Measurements from ENCODE around the gene SFXN5.
"Not testable (repeated sequence)": the region's sequence is repeated elsewhere in the genome, so short reads cannot be mapped to it uniquely, and the experiment has no call there.

Gene SFXN5

GRCh38 chr2:73069041-73069854 lies 2.3 kb downstream of the SFXN5 start:
- intact Hi-C loops (cut with DNase I), result no loop called here

GRCh38 chr2:73068147-73068546 lies 3.4 kb downstream of the SFXN5 start:
- DNase-seq, result no peak
- intact Hi-C loops (cut with DNase I), result no loop called here

More at GRCh38 chr2:73069041-73069854, 2.3 kb downstream of the SFXN5 start:
- DNase-seq, result peak in 2 of 42 donors; percentile 43 to 47

GRCh38 chr2:73067043-73067442 lies 4.5 kb downstream of the SFXN5 start:
- intact Hi-C loops (cut with DNase I), result no loop called here
- no peak for DNase-seq

GRCh38 chr2:73065070-73065469 lies 6.4 kb downstream of the SFXN5 start:
- DNase-seq; intact Hi-C loops (cut with DNase I): not testable (repeated sequence)

- DNase-seq, result peak in 18 of 42 donors; percentile 19 to 88 (median 56)
- intact Hi-C loops (cut with DNase I), result no loop called here
These were observed 7.3 kb downstream of the SFXN5 start for GRCh38 chr2:73063909-73064875.

- no peak for DNase-seq
- intact Hi-C loops (cut with DNase I), result no loop called here
These were observed 8.0 kb downstream of the SFXN5 start for GRCh38 chr2:73063472-73063871.

- intact Hi-C loops (cut with DNase I), result no loop called here
- peak in 39 of 42 donors; percentile 20 to 89 (median 67) for DNase-seq
These were observed 12.4 kb downstream of the SFXN5 start for GRCh38 chr2:73059106-73059505.

- intact Hi-C loops (cut with DNase I), result no loop called here
- DNase-seq, result no peak
These were observed 16.5 kb downstream of the SFXN5 start for GRCh38 chr2:73054980-73055379.

GRCh38 chr2:73053316-73054114 lies 18.0 kb downstream of the SFXN5 start:
- intact Hi-C loops (cut with DNase I), result no loop called here
- peak in 25 of 42 donors; percentile 18 to 75 (median 46) for DNase-seq

GRCh38 chr2:73050121-73050545 lies 21.4 kb downstream of the SFXN5 start:
- DNase-seq, result no peak
- intact Hi-C loops (cut with DNase I), result no loop called here

GRCh38 chr2:73043929-73044832 lies 27.3 kb downstream of the SFXN5 start:
- DNase-seq, result peak in 15 of 42 donors; percentile 23 to 72 (median 34)
- intact Hi-C loops (cut with DNase I), result no loop called here

GRCh38 chr2:73043276-73043675 lies 28.2 kb downstream of the SFXN5 start:
- intact Hi-C loops (cut with DNase I), result no loop called here
- peak in 11 of 42 donors; percentile 20 to 51 (median 43) for DNase-seq

GRCh38 chr2:73037947-73038585 lies 33.4 kb downstream of the SFXN5 start:
- intact Hi-C loops (cut with DNase I), result no loop called here
- DNase-seq, result no peak

GRCh38 chr2:73036766-73037165 lies 34.7 kb downstream of the SFXN5 start:
- intact Hi-C loops (cut with DNase I), result no loop called here
- peak in 1 of 42 donors; percentile 61 for DNase-seq

GRCh38 chr2:73035899-73036711 lies 35.4 kb downstream of the SFXN5 start:
- intact Hi-C loops (cut with DNase I), result no loop called here
- peak in 25 of 42 donors; percentile 10 to 71 (median 40) for DNase-seq

- DNase-seq, result no peak
- intact Hi-C loops (cut with DNase I), result no loop called here
These were observed 36.7 kb downstream of the SFXN5 start for GRCh38 chr2:73034661-73035375.

All from head of caudate nucleus (tissue), 42 donors.